KMS-11 (cell line): Measurements from ENCODE around the gene TMIE.

Experiments
- H2AFZ ChIP-seq: fragments of 200-600 bp; sonication (generic); 2 replicates; pipeline ENCODE4 v1.6.1; 2016; ENCODE audit warnings: antibody characterized with exemption, mixed run types, low read depth
- H3K27ac ChIP-seq: fragments of 200-600 bp; sonication (generic); 2 replicates; pipeline ENCODE4 v1.6.1; 2016; ENCODE audit warnings: mild to moderate bottlenecking, mixed run types
- H3K27me3 ChIP-seq: fragments of 200-600 bp; sonication (generic); 2 replicates; pipeline ENCODE4 v1.6.1; 2017; ENCODE audit warnings: mild to moderate bottlenecking, low read depth, mixed run types, moderate library complexity; ENCODE audit not compliant: insufficient read depth
- H3K36me3 ChIP-seq: fragments of 200-600 bp; sonication (generic); 2 replicates; pipeline ENCODE4 v1.6.1; 2017; ENCODE audit warnings: mild to moderate bottlenecking, mixed run types; ENCODE audit not compliant: insufficient read depth
- H3K4me1 ChIP-seq: fragments of 200-600 bp; sonication (generic); 2 replicates; pipeline ENCODE4 v1.6.1; 2016; ENCODE audit warnings: mild to moderate bottlenecking, low read depth, mixed run types; ENCODE audit not compliant: poor library complexity, severe bottlenecking
- H3K4me2 ChIP-seq: fragments of 200-600 bp; sonication (generic); 2 replicates; pipeline ENCODE4 v1.7.0; 2016; ENCODE audit warnings: mild to moderate bottlenecking, mixed run types
- H3K4me3 ChIP-seq: fragments of 200-600 bp; sonication (generic); IDR thresholded peaks from 2 replicates; pipeline ENCODE4 v1.6.1; 2017; ENCODE audit warnings: low read depth, low read length, mixed read lengths; ENCODE audit not compliant: insufficient read depth
- H3K79me2 ChIP-seq: fragments of 200-600 bp; sonication (generic); 2 replicates; pipeline ENCODE4 v1.6.1; 2016; ENCODE audit warnings: low read depth, mixed run types; ENCODE audit not compliant: insufficient read depth
- H3K9ac ChIP-seq: fragments of 200-600 bp; sonication (generic); 2 replicates; pipeline ENCODE4 v1.6.1; 2016; ENCODE audit warnings: mild to moderate bottlenecking, mixed run types
- H4K20me1 ChIP-seq: fragments of 200-600 bp; sonication (generic); 2 replicates; pipeline ENCODE4 v1.6.1; 2016; ENCODE audit warnings: mild to moderate bottlenecking, mixed run types; ENCODE audit not compliant: insufficient read depth
- TF ChIP-seq, protein P1 (sequence below): fragments of 200-600 bp; sonication (generic); conservative IDR thresholded peaks from 2 replicates; pipeline ENCODE4 v1.6.1; 2017; ENCODE audit warnings: low read depth, mild to moderate bottlenecking, antibody characterized with exemption, low read length, moderate library complexity, mixed read lengths

TMIE gene

DNA sequence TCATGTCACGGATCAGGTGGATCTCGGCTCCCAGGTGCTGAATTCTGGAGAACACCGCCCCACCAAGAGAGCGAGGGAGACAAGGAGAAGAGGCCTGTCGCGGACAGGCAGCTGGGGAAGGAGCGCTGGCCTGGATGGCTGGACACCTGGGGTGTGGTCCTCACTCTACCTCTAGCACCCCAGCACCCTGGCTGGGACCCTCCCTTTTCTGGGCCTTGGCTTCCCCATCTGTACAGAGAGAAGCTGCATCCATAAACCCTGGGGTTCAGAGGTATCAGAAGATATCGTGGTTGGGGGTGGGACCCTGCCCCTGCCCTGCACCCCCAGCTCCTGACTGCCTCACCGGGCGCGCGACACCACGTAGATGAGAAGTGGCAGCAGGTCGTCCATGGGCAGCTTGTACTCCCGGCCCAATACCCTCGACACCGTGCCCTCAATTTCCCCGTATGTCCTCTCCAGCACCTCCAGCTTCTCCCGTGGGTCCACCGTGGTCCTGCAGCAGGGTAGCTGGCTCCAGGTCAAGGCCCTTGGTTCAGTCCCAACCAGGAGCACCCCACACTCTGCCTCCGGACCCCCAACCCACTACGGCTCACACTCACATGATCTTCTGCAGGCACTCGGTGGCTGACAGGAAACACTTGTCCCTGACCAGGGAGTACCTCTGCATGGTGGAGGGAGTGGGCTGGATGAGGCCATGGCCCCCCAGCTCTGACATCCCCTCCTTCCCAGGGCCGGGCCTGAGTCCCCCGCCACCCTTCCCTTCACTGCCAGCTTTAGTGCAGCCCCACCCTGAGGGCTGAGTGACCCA lies 29.4 kb upstream of the TMIE start:
- Histone ChIP-seq H3K4me1 (no peaks in the 10 kb centered on the region), H3K9ac (no peak overlapping the region), H4K20me1 (no peaks in the 10 kb centered on the region), H3K27me3 (no peaks in the 10 kb centered on the region), H3K36me3 (no peaks in the 10 kb centered on the region), H2AFZ (no peak overlapping the region), H3K4me2 (no peak overlapping the region), H3K27ac (no peak overlapping the region), H3K4me3 (no peak overlapping the region), H3K79me2 (no peaks in the 10 kb centered on the region)
- TF ChIP-seq, protein P1, sequence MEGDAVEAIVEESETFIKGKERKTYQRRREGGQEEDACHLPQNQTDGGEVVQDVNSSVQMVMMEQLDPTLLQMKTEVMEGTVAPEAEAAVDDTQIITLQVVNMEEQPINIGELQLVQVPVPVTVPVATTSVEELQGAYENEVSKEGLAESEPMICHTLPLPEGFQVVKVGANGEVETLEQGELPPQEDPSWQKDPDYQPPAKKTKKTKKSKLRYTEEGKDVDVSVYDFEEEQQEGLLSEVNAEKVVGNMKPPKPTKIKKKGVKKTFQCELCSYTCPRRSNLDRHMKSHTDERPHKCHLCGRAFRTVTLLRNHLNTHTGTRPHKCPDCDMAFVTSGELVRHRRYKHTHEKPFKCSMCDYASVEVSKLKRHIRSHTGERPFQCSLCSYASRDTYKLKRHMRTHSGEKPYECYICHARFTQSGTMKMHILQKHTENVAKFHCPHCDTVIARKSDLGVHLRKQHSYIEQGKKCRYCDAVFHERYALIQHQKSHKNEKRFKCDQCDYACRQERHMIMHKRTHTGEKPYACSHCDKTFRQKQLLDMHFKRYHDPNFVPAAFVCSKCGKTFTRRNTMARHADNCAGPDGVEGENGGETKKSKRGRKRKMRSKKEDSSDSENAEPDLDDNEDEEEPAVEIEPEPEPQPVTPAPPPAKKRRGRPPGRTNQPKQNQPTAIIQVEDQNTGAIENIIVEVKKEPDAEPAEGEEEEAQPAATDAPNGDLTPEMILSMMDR = no peak

DNA sequence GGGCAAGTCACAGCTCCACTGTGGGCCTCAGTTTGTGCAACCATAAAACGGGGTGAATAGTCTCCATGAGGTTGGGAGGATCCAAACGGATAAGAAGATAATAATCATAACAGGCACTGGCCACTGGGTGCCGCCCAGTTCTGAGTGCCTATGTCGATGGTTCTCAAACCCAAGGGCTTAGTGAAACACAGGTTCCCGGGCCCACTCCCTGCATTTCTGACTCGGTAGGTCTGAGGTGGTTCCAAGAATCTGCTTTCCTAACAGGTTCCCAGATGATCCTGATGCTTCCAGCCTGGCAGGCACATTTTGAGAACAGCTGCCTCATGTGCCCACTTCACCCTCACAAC lies 28.9 kb upstream of the TMIE start:
- TF ChIP-seq, protein P1 = no peak
- no peaks in the 10 kb centered on the region for H3K79me2 ChIP-seq
- H3K27ac ChIP-seq = no peak overlapping the region
- no peak overlapping the region for H3K4me2 ChIP-seq
- no peaks in the 10 kb centered on the region for H3K27me3 ChIP-seq
- H3K4me1 ChIP-seq = no peaks in the 10 kb centered on the region
- H4K20me1 ChIP-seq = no peaks in the 10 kb centered on the region
- no peak overlapping the region for H3K4me3 ChIP-seq
- H3K36me3 ChIP-seq = no peaks in the 10 kb centered on the region
- H2AFZ ChIP-seq = no peak overlapping the region
- H3K9ac ChIP-seq = no peak overlapping the region

DNA sequence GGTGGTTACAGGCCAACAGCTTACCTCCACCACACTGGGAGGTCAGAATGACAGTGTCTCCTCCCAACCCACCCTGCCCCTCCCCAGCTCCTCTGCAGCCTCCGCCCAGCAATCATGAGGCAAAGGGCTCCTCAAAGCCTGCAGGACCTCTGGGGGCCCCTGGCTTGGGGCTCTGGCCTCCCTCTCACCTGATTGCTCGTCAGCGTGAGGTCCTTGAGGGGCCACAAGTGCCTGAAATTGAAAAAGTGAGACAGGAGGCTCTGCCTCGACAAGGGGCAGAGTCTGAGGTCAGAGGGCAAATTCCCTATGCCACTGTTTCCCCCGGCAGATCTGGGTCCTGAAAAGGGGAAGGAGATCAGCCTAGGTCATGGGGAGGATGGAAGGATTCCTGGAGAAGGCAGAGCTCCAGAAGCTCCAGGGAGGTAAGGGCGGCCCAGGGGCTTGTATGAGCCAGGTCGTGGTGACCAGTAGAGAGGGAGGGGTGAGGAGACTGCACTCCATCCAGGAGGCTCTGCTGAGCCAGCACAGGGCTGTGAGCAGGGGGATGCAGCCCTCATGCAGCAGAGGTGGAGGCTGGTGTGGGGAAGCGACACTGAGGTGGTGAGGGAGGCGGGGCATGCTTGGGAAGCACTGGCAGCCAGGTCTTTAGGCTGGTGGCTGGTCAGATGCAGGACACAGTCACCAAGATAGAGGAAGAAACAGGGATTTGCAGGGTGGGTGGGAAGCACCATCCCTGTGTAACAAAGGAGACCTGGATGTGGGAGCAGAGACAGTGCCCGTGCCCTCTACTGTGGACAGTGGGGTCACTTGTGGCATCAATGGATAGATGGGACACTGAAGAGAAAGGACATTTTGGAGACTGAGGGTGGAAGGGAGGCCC lies 27.8 kb upstream of the TMIE start:
- no peak overlapping the region for H3K4me2 ChIP-seq
- no peaks in the 10 kb centered on the region for H4K20me1 ChIP-seq
- H3K9ac ChIP-seq = no peak overlapping the region
- H3K79me2 ChIP-seq = no peaks in the 10 kb centered on the region
- TF ChIP-seq, protein P1 = no peak
- no peak overlapping the region for H3K27ac ChIP-seq
- H3K4me1 ChIP-seq = no peaks in the 10 kb centered on the region
- no peaks in the 10 kb centered on the region for H3K36me3 ChIP-seq
- H3K4me3 ChIP-seq = no peak overlapping the region
- H2AFZ ChIP-seq = no peak overlapping the region
- H3K27me3 ChIP-seq = no peaks in the 10 kb centered on the region

DNA sequence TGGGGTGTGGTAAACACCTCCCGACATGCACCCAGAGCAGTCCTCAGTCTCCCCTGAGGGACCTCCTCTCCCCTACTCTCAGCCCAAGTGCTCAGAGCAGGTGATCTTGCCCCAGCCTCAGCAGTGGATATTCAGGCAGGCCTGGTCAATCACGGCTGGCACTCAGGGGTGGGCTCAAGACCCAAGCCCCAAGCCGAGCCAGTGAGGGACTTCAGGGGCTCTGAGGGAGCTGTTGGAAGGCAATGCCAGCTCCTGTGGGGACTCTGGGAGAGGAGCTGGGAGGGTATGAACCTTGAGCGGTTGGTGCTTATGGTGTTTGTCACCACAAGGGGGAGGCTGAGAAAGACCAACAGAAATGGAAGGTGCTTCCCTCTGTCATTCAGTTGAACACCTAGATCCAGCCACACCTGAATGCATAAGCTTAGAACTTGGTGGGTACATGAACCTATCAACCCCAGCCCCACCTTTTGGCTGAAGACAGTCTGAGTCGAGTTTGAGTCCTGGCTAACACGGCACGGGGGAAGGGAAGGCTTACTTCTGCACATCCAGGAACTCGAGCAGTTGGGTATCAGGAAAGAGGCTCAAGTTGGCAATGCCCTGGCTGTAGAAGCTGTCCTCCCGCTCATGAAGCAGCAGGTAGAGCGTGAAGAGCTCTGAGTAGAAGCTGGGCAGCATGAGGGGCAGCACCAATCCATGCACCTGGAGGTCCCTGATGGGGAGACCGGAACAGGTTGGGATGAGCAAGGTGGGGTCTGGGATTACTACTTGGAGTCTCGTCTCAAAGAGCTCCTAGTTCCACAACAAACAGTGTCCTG lies 27.0 kb upstream of the TMIE start:
- no peaks in the 10 kb centered on the region for H3K79me2 ChIP-seq
- H3K36me3 ChIP-seq = no peaks in the 10 kb centered on the region
- H2AFZ ChIP-seq = no peak overlapping the region
- TF ChIP-seq, protein P1 = no peak
- H3K27me3 ChIP-seq = no peaks in the 10 kb centered on the region
- H3K27ac ChIP-seq = no peak overlapping the region
- H3K4me2 ChIP-seq = no peak overlapping the region
- no peak overlapping the region for H3K9ac ChIP-seq
- H3K4me1 ChIP-seq = no peaks in the 10 kb centered on the region
- H3K4me3 ChIP-seq = no peak overlapping the region
- H4K20me1 ChIP-seq = no peaks in the 10 kb centered on the region
